A673 (cell line): ENCODE measurements around the gene TINAGL1. TPM values are rescaled to one million over a fixed set of nuclear protein-coding genes. Genes with fewer than 3 reads are reported as not detected.

Source experiments
- BruUV-seq: library from RNA; stranded (reverse); fragments of 400-500 nt; replicated peaks from 2 replicates; lab custom pipeline; 2021; lab: Mats Ljungman, UMichigan
- CTCF ChIA-PET: fragments of 300-600 bp; sonication (Branson Sonifier 250); formaldehyde crosslinking; loops from one replicate; lab custom pipeline; 2022; ENCODE audit warnings: antibody characterized with exemption; lab: Charles Lee
- POLR2A ChIA-PET: fragments of 300-600 bp; sonication (Branson Sonifier 250); formaldehyde crosslinking; loops from one replicate; lab custom pipeline; 2022; ENCODE audit warnings: antibody characterized with exemption; ENCODE audit not compliant: low non-redundant PET; lab: Charles Lee
- DNase-seq: peaks from one replicate; pipeline ENCODE4 v3.0.0-alpha.2; 2015; ENCODE audit warnings: low spot score
- H3K27ac ChIP-seq: fragments of 200-600 bp; sonication (generic); 2 replicates; pipeline ENCODE4 v1.5.1; 2016; ENCODE audit warnings: mixed run types, low read depth, mild to moderate bottlenecking, mixed read lengths, antibody characterized with exemption, low read length; ENCODE audit not compliant: poor library complexity, severe bottlenecking
- H3K27me3 ChIP-seq: fragments of 200-600 bp; sonication (generic); replicated peaks from 2 replicates; pipeline ENCODE4 v1.6.1; 2017; ENCODE audit warnings: mixed run types, low read depth, mild to moderate bottlenecking, mixed read lengths, antibody characterized with exemption, low read length; ENCODE audit not compliant: insufficient read depth, poor library complexity
- H3K36me3 ChIP-seq: fragments of 200-600 bp; sonication (generic); 2 replicates; pipeline ENCODE4 v1.6.1; 2016; ENCODE audit warnings: mixed run types, mild to moderate bottlenecking, mixed read lengths, antibody characterized with exemption, low read length; ENCODE audit not compliant: insufficient read depth, poor library complexity, severe bottlenecking
- H3K4me1 ChIP-seq: fragments of 200-600 bp; sonication (generic); 2 replicates; pipeline ENCODE4 v1.6.1; 2017; ENCODE audit warnings: mixed run types, mild to moderate bottlenecking, mixed read lengths, antibody characterized with exemption, low read length; ENCODE audit not compliant: insufficient read depth, poor library complexity, severe bottlenecking
- H3K4me3 ChIP-seq: fragments of 200-600 bp; sonication (generic); 2 replicates; pipeline ENCODE4 v1.5.1; 2016; ENCODE audit warnings: low read depth, mixed run types, mild to moderate bottlenecking, mixed read lengths, low read length; ENCODE audit not compliant: poor library complexity, severe bottlenecking
- H3K9me3 ChIP-seq: fragments of 200-600 bp; sonication (generic); 2 replicates; pipeline ENCODE4 v1.6.1; 2016; ENCODE audit warnings: mixed run types, low read depth, mild to moderate bottlenecking, mixed read lengths, antibody characterized with exemption, low read length; ENCODE audit not compliant: poor library complexity, severe bottlenecking
- EZH2 ChIP-seq: fragments of 200-600 bp; sonication (generic); IDR thresholded peaks from 2 replicates; pipeline ENCODE4 v1.6.1; 2017; ENCODE audit warnings: borderline replicate concordance, low read depth, mild to moderate bottlenecking, mixed read lengths, antibody characterized with exemption, low read length; ENCODE audit not compliant: poor library complexity, severe bottlenecking
- intact Hi-C: fragments of 100-400 bp; cut with micrococcal nuclease; formaldehyde crosslinking; loops from one replicate; pipeline ENCODE4 v1.10.0; 2022; ENCODE audit not compliant: unreplicated experiment
- total RNA-seq: library from RNA; stranded (reverse); gene quantifications from 2 replicates; pipeline ENCODE4 v1.2.3, GENCODE V29; 2021
- TF ChIP-seq, protein P1 (sequence below): fragments of 300-800, 200-600 bp; sonication (generic); conservative IDR thresholded peaks from 2 replicates; pipeline ENCODE4 v1.5.1; 2017; ENCODE audit warnings: low read depth, mild to moderate bottlenecking, antibody characterized with exemption, low read length, moderate library complexity, mixed read lengths

TINAGL1 gene
- total RNA-seq, 1 experiment from 2014 or later = not detected

GRCh38 chr1:31567956-31568570 is 8.3 kb upstream of the TINAGL1 start:
- CTCF ChIA-PET = no interaction called here
- no peaks in the 10 kb centered on the region for H3K4me1 ChIP-seq
- TF ChIP-seq, protein P1, sequence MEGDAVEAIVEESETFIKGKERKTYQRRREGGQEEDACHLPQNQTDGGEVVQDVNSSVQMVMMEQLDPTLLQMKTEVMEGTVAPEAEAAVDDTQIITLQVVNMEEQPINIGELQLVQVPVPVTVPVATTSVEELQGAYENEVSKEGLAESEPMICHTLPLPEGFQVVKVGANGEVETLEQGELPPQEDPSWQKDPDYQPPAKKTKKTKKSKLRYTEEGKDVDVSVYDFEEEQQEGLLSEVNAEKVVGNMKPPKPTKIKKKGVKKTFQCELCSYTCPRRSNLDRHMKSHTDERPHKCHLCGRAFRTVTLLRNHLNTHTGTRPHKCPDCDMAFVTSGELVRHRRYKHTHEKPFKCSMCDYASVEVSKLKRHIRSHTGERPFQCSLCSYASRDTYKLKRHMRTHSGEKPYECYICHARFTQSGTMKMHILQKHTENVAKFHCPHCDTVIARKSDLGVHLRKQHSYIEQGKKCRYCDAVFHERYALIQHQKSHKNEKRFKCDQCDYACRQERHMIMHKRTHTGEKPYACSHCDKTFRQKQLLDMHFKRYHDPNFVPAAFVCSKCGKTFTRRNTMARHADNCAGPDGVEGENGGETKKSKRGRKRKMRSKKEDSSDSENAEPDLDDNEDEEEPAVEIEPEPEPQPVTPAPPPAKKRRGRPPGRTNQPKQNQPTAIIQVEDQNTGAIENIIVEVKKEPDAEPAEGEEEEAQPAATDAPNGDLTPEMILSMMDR = no peak
- TF ChIP-seq EZH2 = no peak
- POLR2A ChIA-PET = no interaction called here
- H3K27ac ChIP-seq = no peak overlapping the region
- intact Hi-C loops = no loop called here
- BruUV-seq = no TSS peak
- no peak for DNase-seq
- H3K9me3 ChIP-seq = no peaks in the 10 kb centered on the region
- no peaks in the 10 kb centered on the region for H3K27me3 ChIP-seq
- no peaks in the 10 kb centered on the region for H3K36me3 ChIP-seq
- no peak overlapping the region for H3K4me3 ChIP-seq

DNA sequence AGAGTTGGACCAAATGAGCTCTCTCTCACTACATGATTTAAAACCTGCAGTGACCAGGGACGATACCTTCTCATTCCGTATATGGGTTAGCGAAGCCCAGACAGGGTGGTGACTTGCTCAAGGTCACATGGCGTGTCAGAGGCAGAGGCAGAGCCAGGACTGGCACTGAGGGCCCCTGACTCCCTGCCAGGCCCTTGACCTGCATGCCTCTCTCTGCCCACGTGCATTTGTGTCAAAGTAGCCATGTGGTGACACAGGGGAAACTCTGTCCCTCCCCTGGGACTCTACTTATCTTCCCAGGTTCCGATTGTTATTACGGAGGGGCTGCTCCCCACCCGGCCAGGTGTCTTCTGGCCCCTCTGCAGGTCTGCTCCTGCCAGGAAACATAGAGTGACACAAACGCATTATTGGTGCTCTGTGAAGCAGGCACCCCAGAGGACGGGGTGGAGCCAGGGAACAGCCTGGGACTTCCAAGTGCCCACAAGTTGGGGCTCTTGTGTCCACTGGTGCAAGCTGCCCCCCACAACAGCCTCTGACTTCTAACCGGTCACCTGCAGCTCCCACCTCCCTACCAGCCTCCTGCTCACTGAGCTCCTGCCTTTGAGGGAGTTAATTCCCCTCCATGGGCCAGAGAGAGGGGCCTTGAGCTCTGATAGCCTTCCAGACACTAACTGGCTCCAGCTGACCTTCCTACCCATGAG is 7.3 kb upstream of the TINAGL1 start:
- BruUV-seq = no TSS peak
- CTCF ChIA-PET = interaction anchor here (0.5 kb wide), 1 partner anchor 231 kb away, joined by 4 read pairs; no protein-coding TSS in a partner anchor
- no peaks in the 10 kb centered on the region for H3K27me3 ChIP-seq
- intact Hi-C loops = no loop called here
- H3K36me3 ChIP-seq = no peaks in the 10 kb centered on the region
- no peak overlapping the region for H3K27ac ChIP-seq
- no peak for DNase-seq
- no peaks in the 10 kb centered on the region for H3K9me3 ChIP-seq
- H3K4me1 ChIP-seq = no peaks in the 10 kb centered on the region
- POLR2A ChIA-PET = no interaction called here
- no peak for TF ChIP-seq EZH2
- TF ChIP-seq, protein P1 = no peak
- H3K4me3 ChIP-seq = no peak overlapping the region

GRCh38 chr1:31569596-31570173 is 6.6 kb upstream of the TINAGL1 start:
- Histone ChIP-seq H3K4me1 (no peaks in the 10 kb centered on the region), H3K36me3 (no peaks in the 10 kb centered on the region), H3K4me3 (no peak overlapping the region), H3K27me3 (no peaks in the 10 kb centered on the region), H3K9me3 (no peaks in the 10 kb centered on the region), H3K27ac (no peak overlapping the region)
- BruUV-seq = no TSS peak
- intact Hi-C loops = no loop called here
- no peak for DNase-seq
- POLR2A ChIA-PET = no interaction called here
- no peak for TF ChIP-seq EZH2
- TF ChIP-seq, protein P1 = no peak
- CTCF ChIA-PET = interaction anchor here (0.5 kb wide), 1 partner anchor 230 kb away, joined by 4 read pairs; no protein-coding TSS in a partner anchor
